GM18511 (cell line): ENCODE results near the gene POFUT2.

Experiments used
- ATAC-seq: cut with Tn5 transposase; IDR thresholded peaks from one replicate; pipeline ENCODE4 v1.9.1; 2021; ENCODE audit warnings: mild to moderate bottlenecking, moderate library complexity; ENCODE audit not compliant: unreplicated experiment

Gene POFUT2

GRCh38 chr21:45225041-45225740 is 62.5 kb downstream of the POFUT2 start:
- ATAC-seq = no peak

GRCh38 chr21:45224189-45224938 is 63.3 kb downstream of the POFUT2 start:
- no peak for ATAC-seq

DNA sequence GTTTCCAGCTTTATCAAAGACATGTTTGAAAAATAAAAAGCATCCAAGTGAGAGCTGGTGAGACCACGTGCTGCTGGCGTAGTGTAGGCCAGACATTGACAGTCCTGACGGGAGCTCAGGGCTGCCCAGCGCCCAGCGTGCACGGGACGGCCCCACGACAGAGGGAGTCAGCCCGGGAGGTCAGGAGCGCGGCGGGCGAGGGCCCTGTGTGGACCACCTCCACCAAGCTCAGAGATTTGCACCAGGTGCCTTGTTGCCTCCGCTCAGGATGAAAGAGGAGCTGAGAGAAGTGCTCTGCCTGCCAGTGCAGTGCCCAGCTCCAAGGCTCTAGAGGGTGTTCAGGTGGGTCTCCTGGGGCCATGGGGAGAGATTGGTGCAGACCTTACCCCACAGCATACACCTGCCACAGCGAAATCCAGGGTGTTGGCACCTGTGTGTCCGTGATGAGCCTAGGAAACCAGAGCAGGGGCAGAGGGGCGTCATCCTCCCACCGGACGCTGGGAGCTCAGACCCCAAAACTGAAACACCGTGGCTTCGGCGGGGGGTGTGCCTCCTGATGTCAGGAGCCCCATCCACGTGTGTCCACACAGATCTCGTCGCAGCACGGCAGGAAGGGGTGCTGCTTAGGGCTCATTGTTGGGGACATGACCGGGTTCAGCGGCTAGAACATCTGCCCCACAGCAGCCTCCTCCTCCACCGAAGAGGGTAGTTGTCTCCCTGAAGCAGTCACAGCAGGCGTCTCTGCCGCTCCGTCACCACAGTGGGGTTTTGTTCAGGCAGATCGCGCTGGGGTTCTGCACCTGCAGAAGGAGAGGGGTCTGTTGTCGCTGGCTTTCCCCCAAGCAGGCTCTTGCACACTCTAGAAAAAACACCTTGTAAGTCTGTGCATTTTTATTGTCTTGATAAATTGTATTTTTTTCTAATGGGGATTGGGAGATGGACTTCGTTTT is 64.2 kb downstream of the POFUT2 start:
- ATAC-seq = no peak

- ATAC-seq = no peak
Observed at GRCh38 chr21:45222001-45222400, 65.7 kb downstream of the POFUT2 start.

DNA sequence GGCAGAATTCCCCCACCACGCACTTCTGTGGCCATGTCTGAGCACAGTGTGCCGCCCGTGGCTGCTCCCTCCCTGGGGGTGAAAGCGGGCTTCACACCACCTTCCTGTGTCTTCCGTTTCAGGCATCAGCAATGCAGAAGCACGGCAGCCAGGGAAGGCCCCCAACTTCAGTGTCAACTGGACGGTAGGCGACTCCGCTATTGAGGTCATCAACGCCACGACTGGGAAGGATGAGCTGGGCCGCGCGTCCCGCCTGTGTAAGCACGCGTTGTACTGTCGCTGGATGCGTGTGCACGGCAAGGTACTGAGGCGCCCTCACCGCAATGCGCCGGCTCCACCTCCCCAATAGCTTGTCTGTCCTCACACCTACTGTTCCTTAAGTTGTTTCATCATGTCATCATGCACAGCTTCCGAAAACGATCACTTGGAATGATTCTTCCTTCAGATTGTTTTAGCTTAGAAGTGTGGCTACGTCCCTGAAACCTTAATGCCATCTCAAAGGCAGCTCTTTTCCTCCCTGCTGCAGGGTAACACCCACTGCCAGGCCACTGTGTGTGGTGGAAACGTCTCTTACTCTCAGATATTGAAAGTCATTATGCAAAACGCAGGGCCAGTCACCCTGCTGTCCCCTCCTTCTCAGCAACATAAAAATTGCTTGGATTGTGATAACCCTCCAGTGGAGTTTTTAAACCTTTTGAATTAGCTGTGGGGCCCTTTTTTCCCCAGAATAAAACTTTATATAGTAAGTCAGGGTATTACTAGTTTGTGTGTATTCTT is 66.8 kb downstream of the POFUT2 start:
- no peak for ATAC-seq

DNA sequence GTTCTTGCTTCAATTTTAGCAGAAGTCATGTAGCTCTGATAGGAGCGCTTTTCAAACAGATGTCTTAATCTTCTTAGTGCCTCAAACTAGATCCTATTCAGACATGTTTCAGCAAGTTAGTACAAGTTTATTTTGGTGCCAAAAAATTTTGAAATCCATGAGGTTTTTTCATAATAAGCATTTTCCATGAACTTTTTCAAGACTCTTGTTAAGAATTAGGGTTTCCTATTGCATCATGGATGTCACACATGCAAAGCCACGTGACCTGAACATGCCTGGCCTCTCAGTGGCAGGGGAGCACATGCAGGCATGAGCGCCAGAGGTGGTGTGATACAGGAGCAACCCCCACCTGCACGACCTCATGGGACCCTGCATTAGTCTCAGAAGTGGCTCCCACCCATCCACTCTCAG is 67.6 kb downstream of the POFUT2 start:
- ATAC-seq = no peak

DNA sequence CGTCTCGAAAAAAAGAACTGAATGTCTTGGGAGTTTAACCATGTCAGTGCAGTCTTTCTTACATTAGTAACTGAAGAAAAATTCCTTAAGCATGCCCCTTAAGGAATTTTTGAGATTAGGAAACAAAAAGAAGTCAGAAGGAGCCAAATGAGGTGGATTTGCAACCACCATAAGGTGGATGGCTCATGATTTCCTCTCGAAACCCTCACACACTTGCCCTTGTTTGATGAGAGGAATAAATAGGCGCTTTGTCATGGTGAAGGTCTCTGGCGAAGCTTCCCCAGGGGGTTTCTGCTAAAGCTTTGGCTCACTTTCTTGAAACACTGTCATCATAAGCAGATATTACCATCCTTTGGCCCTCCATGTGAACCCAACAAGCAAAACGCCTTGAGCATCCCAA is 68.2 kb downstream of the POFUT2 start:
- no peak for ATAC-seq

GRCh38 chr21:45217010-45217409 is 70.7 kb downstream of the POFUT2 start:
- ATAC-seq = no peak

DNA sequence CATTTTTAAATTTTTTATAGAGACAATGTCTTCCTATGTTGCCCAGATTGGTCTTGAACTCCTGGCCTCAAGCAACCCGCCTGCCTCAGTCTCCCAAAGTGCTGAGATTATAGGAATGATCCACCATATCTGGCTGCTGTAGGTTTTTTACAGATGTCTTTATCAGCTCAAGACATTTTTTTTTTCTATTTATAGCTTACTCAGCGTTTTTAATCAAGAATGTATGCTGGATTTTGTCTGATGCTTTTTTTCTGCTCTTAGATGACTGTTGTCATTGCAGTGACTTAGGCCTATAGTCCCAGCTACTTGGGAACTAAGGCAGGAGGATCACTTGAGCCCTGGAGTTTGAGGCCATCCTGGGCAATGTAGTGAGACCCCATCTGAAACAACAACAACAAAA is 72.5 kb downstream of the POFUT2 start:
- no peak for ATAC-seq
